Measurements from ENCODE around the gene TMEM79. TPM values are rescaled to one million over a fixed set of nuclear protein-coding genes. Genes with fewer than 3 reads are reported as not detected.
"Not testable (repeated sequence)": the region's sequence is repeated elsewhere in the genome, so short reads cannot be mapped to it uniquely, and the experiment has no call there.

The TMEM79 gene
- total and polyA plus RNA-seq, 2 experiments from 2014 or later: 0.97 to 1.5 TPM

DNA sequence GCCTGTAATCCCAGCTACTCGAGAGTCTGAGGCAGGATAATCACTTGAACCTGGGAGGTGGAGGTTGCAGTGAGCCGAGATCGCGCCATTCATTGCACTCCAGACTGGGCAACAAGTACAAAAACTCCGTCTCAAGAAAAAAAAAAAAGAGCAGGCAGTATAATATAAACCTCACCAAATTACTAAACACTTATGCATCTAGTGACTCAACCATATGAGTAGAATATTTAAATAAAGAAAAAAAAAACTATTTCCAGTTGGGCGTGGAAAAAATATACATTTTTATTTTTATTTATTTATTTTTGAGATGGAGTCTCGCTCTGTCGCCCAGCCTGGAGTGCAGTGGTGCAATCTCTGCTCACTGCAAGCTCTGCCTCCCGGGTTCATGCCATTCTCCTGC, 39.1 kb downstream of the TMEM79 start:
- not testable (repeated sequence) for H3K4me2 ChIP-seq; H3K27me3 Mint-ChIP-seq (ENCODE audit: insufficient read depth, low read depth, poor library complexity); H2AFZ ChIP-seq; H3K27ac Mint-ChIP-seq; H3K27me3 ChIP-seq (ENCODE audit: insufficient read depth); H3K4me1 Mint-ChIP-seq; DNase-seq (ENCODE audit: low spot score); H3K4me1 ChIP-seq (ENCODE audit: insufficient read depth); H3K4me3 Mint-ChIP-seq; H3K9me2 ChIP-seq (ENCODE audit: insufficient read depth); ATAC-seq; H3K27ac ChIP-seq (ENCODE audit: low read depth); H3K9me3 Mint-ChIP-seq; H3K4me3 ChIP-seq
- peaks cover 41% of the 10 kb centered on the region for H4K20me1 ChIP-seq (replicated peaks; ENCODE audit: insufficient read depth)
- H3F3A ChIP-seq (replicated peaks; ENCODE audit: low read depth): peaks cover 56% of the 10 kb centered on the region
- peaks cover 16% of the 10 kb centered on the region for H3K79me2 ChIP-seq (replicated peaks; ENCODE audit: insufficient read depth)
- peaks cover 84% of the 10 kb centered on the region for H3K36me3 Mint-ChIP-seq (ENCODE audit: low read depth)
- peaks cover 75% of the 10 kb centered on the region for H3K36me3 ChIP-seq (ENCODE audit: insufficient read depth)

DNA sequence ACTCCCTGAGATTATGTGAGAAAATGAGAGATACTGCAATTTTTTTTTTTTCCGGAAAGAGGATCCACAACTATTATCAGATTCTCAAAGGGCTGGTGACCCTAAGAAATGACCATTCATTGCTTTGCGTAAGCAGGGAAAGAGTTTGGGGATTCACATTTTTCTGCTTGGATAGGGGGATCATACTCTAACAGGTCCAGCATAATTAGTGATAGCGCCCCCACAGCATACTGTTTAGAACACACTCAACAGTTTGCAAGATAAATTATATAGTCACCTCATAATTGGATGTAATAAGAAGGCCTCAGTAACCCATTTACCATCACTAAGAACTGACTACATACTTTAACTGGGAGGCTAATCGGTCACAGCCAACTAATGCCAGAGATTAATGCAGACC, 52.1 kb downstream of the TMEM79 start:
- no peak for ATAC-seq
- Histone ChIP-seq H3K79me2 (replicated peaks; ENCODE audit: insufficient read depth) (peaks cover 60% of the 10 kb centered on the region), H3F3A (replicated peaks; ENCODE audit: low read depth) (peaks cover 27% of the 10 kb centered on the region), H3K27ac (ENCODE audit: low read depth) (no peak overlapping the region), H3K36me3 (ENCODE audit: insufficient read depth) (peaks cover 43% of the 10 kb centered on the region), H3K9me2 (ENCODE audit: insufficient read depth) (no peaks in the 10 kb centered on the region), H3K4me1 (ENCODE audit: insufficient read depth) (peaks cover 9% of the 10 kb centered on the region), H3K27me3 (ENCODE audit: insufficient read depth) (no peaks in the 10 kb centered on the region), H2AFZ (no peak overlapping the region), H4K20me1 (replicated peaks; ENCODE audit: insufficient read depth) (peaks cover 38% of the 10 kb centered on the region), H3K4me3 (peak overlapping the region; percentile 95), H3K4me2 (peak overlapping the region; percentile 85)
- Mint-ChIP-seq H3K9me3 (peaks cover 6% of the 10 kb centered on the region; the same call in 1 of the 3 replicates), H3K4me3 (peak overlapping the region; percentile 100), H3K27me3 (ENCODE audit: insufficient read depth, low read depth, poor library complexity) (peaks cover 10% of the 10 kb centered on the region), H3K36me3 (ENCODE audit: low read depth) (peaks cover 69% of the 10 kb centered on the region), H3K4me1 (peaks cover 13% of the 10 kb centered on the region), H3K27ac (no peak overlapping the region)
- DNase-seq (ENCODE audit: low spot score): peak; percentile 65
- no peak for TF ChIP-seq STAT1 (IDR thresholded peaks at IDR 0.05; ENCODE audit: unreplicated experiment)
- no peak for TF ChIP-seq POLR2AphosphoS5 (IDR thresholded peaks at IDR 0.05; ENCODE audit: low read depth)
- TF ChIP-seq, protein P1, sequence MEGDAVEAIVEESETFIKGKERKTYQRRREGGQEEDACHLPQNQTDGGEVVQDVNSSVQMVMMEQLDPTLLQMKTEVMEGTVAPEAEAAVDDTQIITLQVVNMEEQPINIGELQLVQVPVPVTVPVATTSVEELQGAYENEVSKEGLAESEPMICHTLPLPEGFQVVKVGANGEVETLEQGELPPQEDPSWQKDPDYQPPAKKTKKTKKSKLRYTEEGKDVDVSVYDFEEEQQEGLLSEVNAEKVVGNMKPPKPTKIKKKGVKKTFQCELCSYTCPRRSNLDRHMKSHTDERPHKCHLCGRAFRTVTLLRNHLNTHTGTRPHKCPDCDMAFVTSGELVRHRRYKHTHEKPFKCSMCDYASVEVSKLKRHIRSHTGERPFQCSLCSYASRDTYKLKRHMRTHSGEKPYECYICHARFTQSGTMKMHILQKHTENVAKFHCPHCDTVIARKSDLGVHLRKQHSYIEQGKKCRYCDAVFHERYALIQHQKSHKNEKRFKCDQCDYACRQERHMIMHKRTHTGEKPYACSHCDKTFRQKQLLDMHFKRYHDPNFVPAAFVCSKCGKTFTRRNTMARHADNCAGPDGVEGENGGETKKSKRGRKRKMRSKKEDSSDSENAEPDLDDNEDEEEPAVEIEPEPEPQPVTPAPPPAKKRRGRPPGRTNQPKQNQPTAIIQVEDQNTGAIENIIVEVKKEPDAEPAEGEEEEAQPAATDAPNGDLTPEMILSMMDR (conservative IDR thresholded peaks at IDR 0.05; ENCODE audit: low read depth in 2 of 2): peak; percentile 51 to 55
- no peak for TF ChIP-seq EZH2 (IDR thresholded peaks at IDR 0.05; ENCODE audit: low read depth, unreplicated experiment)
- TF ChIP-seq, protein P2, sequence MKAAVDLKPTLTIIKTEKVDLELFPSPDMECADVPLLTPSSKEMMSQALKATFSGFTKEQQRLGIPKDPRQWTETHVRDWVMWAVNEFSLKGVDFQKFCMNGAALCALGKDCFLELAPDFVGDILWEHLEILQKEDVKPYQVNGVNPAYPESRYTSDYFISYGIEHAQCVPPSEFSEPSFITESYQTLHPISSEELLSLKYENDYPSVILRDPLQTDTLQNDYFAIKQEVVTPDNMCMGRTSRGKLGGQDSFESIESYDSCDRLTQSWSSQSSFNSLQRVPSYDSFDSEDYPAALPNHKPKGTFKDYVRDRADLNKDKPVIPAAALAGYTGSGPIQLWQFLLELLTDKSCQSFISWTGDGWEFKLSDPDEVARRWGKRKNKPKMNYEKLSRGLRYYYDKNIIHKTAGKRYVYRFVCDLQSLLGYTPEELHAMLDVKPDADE (IDR thresholded peaks at IDR 0.05): no peak
- TF ChIP-seq, protein P3, sequence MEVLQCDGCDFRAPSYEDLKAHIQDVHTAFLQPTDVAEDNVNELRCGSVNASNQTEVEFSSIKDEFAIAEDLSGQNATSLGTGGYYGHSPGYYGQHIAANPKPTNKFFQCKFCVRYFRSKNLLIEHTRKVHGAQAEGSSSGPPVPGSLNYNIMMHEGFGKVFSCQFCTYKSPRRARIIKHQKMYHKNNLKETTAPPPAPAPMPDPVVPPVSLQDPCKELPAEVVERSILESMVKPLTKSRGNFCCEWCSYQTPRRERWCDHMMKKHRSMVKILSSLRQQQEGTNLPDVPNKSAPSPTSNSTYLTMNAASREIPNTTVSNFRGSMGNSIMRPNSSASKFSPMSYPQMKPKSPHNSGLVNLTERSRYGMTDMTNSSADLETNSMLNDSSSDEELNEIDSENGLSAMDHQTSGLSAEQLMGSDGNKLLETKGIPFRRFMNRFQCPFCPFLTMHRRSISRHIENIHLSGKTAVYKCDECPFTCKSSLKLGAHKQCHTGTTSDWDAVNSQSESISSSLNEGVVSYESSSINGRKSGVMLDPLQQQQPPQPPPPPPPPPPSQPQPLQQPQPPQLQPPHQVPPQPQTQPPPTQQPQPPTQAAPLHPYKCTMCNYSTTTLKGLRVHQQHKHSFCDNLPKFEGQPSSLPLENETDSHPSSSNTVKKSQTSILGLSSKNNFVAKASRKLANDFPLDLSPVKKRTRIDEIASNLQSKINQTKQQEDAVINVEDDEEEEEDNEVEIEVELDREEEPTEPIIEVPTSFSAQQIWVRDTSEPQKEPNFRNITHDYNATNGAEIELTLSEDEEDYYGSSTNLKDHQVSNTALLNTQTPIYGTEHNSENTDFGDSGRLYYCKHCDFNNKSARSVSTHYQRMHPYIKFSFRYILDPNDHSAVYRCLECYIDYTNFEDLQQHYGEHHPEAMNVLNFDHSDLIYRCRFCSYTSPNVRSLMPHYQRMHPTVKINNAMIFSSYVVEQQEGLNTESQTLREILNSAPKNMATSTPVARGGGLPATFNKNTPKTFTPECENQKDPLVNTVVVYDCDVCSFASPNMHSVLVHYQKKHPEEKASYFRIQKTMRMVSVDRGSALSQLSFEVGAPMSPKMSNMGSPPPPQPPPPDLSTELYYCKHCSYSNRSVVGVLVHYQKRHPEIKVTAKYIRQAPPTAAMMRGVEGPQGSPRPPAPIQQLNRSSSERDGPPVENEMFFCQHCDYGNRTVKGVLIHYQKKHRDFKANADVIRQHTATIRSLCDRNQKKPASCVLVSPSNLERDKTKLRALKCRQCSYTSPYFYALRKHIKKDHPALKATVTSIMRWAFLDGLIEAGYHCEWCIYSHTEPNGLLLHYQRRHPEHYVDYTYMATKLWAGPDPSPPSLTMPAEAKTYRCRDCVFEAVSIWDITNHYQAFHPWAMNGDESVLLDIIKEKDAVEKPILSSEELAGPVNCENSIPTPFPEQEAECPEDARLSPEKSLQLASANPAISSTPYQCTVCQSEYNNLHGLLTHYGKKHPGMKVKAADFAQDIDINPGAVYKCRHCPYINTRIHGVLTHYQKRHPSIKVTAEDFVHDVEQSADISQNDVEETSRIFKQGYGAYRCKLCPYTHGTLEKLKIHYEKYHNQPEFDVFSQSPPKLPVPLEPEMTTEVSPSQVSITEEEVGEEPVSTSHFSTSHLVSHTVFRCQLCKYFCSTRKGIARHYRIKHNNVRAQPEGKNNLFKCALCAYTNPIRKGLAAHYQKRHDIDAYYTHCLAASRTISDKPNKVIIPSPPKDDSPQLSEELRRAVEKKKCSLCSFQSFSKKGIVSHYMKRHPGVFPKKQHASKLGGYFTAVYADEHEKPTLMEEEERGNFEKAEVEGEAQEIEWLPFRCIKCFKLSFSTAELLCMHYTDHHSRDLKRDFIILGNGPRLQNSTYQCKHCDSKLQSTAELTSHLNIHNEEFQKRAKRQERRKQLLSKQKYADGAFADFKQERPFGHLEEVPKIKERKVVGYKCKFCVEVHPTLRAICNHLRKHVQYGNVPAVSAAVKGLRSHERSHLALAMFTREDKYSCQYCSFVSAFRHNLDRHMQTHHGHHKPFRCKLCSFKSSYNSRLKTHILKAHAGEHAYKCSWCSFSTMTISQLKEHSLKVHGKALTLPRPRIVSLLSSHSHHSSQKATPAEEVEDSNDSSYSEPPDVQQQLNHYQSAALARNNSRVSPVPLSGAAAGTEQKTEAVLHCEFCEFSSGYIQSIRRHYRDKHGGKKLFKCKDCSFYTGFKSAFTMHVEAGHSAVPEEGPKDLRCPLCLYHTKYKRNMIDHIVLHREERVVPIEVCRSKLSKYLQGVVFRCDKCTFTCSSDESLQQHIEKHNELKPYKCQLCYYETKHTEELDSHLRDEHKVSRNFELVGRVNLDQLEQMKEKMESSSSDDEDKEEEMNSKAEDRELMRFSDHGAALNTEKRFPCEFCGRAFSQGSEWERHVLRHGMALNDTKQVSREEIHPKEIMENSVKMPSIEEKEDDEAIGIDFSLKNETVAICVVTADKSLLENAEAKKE (CRISPR knock-in tag; IDR thresholded peaks at IDR 0.05): no peak
- TF ChIP-seq ZNF114 (CRISPR knock-in tag; IDR thresholded peaks at IDR 0.05): no peak
- TF ChIP-seq CREB1 (CRISPR knock-in tag; IDR thresholded peaks at IDR 0.05; ENCODE audit: low read depth): no peak

Data from GM23338 (cell line).